ENCODE data around the gene ATP11A. TPM values are rescaled to one million over a fixed set of nuclear protein-coding genes. Genes with fewer than 3 reads are reported as not detected.

ATP11A gene
- total RNA-seq, 1 donor from 2014 or later: 281 TPM

- H3K4me3 ChIP-seq: no peak overlapping the region
- no peaks in the 10 kb centered on the region for H3K27me3 ChIP-seq (ENCODE audit: low read depth)
- intact Hi-C loops (cut with DNase I): no loop called here
- DNase-seq (peak; percentile 83), ATAC-seq (peak; percentile 4 to 45)
- H3K9me3 ChIP-seq: no peaks in the 10 kb centered on the region
- peaks cover 83% of the 10 kb centered on the region for H3K4me1 ChIP-seq
- TF ChIP-seq, protein P1, sequence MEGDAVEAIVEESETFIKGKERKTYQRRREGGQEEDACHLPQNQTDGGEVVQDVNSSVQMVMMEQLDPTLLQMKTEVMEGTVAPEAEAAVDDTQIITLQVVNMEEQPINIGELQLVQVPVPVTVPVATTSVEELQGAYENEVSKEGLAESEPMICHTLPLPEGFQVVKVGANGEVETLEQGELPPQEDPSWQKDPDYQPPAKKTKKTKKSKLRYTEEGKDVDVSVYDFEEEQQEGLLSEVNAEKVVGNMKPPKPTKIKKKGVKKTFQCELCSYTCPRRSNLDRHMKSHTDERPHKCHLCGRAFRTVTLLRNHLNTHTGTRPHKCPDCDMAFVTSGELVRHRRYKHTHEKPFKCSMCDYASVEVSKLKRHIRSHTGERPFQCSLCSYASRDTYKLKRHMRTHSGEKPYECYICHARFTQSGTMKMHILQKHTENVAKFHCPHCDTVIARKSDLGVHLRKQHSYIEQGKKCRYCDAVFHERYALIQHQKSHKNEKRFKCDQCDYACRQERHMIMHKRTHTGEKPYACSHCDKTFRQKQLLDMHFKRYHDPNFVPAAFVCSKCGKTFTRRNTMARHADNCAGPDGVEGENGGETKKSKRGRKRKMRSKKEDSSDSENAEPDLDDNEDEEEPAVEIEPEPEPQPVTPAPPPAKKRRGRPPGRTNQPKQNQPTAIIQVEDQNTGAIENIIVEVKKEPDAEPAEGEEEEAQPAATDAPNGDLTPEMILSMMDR (IDR thresholded peaks at IDR 0.05): no peak
- H3K27ac ChIP-seq: peak overlapping the region; percentile 68
- H3K36me3 ChIP-seq: no peaks in the 10 kb centered on the region
These were observed 75.2 kb downstream of the ATP11A start for GRCh38 chr13:112764864-112765561.

- H3K4me1 ChIP-seq: peaks cover 83% of the 10 kb centered on the region
- TF ChIP-seq, protein P1 (IDR thresholded peaks at IDR 0.05): no peak
These were observed 75.9 kb downstream of the ATP11A start for GRCh38 chr13:112765731-112766130.

GRCh38 chr13:112766336-112766735 lies 76.5 kb downstream of the ATP11A start:
- H3K36me3 ChIP-seq: peaks cover 6% of the 10 kb centered on the region
- peak overlapping the region; percentile 68 for H3K27ac ChIP-seq
- H3K9me3 ChIP-seq: no peaks in the 10 kb centered on the region
- H3K27me3 ChIP-seq (ENCODE audit: low read depth): no peaks in the 10 kb centered on the region
- ATAC-seq: no peak
- DNase-seq: no peak
- H3K4me1 ChIP-seq: peaks cover 83% of the 10 kb centered on the region
- H3K4me3 ChIP-seq: no peak overlapping the region
- intact Hi-C loops (cut with DNase I): no loop called here
- TF ChIP-seq, protein P1 (IDR thresholded peaks at IDR 0.05): no peak

More at GRCh38 chr13:112765731-112766130, 75.9 kb downstream of the ATP11A start:
- intact Hi-C loops (cut with DNase I): no loop called here
- Histone ChIP-seq H3K4me3 (no peak overlapping the region), H3K36me3 (peaks cover 6% of the 10 kb centered on the region), H3K9me3 (no peaks in the 10 kb centered on the region), H3K27me3 (ENCODE audit: low read depth) (no peaks in the 10 kb centered on the region), H3K27ac (peak overlapping the region; percentile 68)
- ATAC-seq (no peak), DNase-seq (no peak)

DNA sequence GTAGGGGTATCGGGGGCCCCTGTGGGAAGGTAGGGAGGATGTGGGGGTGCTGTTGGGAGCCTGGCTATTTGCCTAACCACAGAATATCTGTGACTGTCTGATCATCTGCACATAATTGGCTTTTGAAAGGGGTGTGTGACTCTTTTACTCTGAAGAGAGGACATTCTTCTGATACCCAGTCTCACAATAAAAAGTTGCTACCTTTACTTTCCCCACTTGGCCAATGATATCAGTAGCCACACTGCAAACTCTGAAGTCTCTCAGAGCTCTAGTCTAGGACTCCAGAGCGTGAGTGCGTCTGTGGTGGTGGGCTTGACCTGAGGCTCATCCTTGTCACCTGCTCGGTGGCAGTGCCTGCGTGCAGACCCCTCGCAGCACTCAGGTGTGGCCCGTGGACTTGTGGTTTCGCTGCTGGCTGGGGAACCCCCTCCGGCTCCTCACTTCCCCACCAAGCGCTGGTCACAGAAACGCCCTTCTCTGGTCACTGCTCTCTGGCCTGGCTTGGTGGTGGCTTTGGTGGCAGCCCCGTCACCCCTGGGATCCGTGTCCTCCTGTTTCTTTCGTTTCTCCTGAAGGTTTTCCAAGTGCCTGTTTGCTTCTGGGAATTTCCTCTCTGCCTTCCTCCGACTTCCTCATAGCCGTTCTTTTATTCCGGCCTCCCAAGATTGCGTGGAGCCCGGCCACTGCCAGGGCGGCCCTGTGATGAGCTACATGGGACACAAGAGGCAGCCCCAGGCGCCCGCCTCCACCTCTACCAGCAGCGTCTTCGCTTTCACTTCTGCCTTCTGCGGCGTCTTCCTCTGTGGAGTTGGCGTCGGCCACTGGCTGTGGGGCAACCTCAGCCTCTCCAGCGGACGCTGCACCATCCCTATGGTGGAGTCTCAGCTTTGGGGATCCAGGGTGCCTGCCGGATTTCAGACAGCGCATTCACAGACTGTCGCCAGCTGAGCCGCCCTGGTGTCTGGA lies 78.0 kb downstream of the ATP11A start:
- H3K36me3 ChIP-seq: peaks cover 6% of the 10 kb centered on the region
- DNase-seq (peak; percentile 88), ATAC-seq (peak; percentile 61 to 78)
- H3K27ac ChIP-seq: peak overlapping the region; percentile 65
- peak overlapping the region; percentile 23 for H3K4me3 ChIP-seq
- H3K4me1 ChIP-seq: peaks cover 74% of the 10 kb centered on the region
- no peaks in the 10 kb centered on the region for H3K27me3 ChIP-seq (ENCODE audit: low read depth)
- H3K9me3 ChIP-seq: no peaks in the 10 kb centered on the region
- intact Hi-C loops (cut with DNase I): no loop called here
- TF ChIP-seq, protein P1 (IDR thresholded peaks at IDR 0.05): no peak

- ATAC-seq: peak; percentile 75 to 76
- H3K4me1 ChIP-seq: peaks cover 68% of the 10 kb centered on the region
These were observed 79.1 kb downstream of the ATP11A start for GRCh38 chr13:112768795-112769481.

More at GRCh38 chr13:112768795-112769481, 79.1 kb downstream of the ATP11A start:
- intact Hi-C loops (cut with DNase I): no loop called here
- Histone ChIP-seq H3K36me3 (peaks cover 6% of the 10 kb centered on the region), H3K27me3 (ENCODE audit: low read depth) (no peaks in the 10 kb centered on the region), H3K27ac (peak overlapping the region; percentile 65), H3K9me3 (no peaks in the 10 kb centered on the region), H3K4me3 (no peak overlapping the region)
- peak; percentile 85 for DNase-seq
- TF ChIP-seq, protein P1 (IDR thresholded peaks at IDR 0.05): no peak

Data from lower lobe of right lung (tissue), 2 donors.